ENCODE measurements around the gene TPM1.

DNA sequence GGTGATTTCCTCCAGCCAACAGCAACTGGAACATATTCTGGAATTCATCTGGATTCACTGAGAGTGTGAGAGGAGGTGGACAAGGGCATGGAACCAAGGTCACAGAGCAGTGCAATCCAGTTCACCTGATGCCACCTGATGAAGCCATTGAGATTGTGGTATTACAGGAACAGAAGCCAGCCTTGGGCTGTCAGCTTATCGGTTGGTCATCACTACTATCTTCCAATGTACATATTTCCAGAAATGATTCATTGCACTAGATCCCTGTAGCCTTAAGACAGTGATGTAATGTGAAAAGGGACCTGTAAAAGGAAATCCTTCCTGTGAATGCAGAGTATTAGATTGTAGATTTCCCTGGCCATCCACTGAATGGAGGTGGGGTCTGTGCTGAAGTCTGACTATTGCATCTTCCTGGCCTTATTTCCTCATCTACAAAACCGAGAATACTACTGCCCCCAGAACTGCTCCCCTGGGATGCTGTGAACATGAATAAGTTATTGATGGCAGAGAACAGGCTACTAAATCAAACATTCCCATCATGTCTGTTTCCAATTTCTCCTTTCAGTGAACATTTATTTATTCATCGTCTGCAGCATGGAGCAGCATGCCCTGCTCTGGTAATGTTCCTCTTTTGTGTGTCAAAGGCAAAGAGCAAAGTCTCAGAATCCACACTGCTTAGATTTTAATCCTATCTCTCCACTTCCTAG, 47.4 kb upstream of the TPM1 start:
- TF ChIP-seq, protein P1, sequence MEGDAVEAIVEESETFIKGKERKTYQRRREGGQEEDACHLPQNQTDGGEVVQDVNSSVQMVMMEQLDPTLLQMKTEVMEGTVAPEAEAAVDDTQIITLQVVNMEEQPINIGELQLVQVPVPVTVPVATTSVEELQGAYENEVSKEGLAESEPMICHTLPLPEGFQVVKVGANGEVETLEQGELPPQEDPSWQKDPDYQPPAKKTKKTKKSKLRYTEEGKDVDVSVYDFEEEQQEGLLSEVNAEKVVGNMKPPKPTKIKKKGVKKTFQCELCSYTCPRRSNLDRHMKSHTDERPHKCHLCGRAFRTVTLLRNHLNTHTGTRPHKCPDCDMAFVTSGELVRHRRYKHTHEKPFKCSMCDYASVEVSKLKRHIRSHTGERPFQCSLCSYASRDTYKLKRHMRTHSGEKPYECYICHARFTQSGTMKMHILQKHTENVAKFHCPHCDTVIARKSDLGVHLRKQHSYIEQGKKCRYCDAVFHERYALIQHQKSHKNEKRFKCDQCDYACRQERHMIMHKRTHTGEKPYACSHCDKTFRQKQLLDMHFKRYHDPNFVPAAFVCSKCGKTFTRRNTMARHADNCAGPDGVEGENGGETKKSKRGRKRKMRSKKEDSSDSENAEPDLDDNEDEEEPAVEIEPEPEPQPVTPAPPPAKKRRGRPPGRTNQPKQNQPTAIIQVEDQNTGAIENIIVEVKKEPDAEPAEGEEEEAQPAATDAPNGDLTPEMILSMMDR (IDR thresholded peaks at IDR 0.05) = no peak
- TF ChIP-seq POLR2A (IDR thresholded peaks at IDR 0.05) = no peak
